NCI-H748 treated with DMSO at 0.1 percent for 48 hours (cell line): ENCODE data around the gene HIBCH.
"Not testable (repeated sequence)": the region's sequence is repeated elsewhere in the genome, so short reads cannot be mapped to it uniquely, and the experiment has no call there.

Source experiments
- DNase-seq: peaks from one replicate; lab custom pipeline; 2025; lab: John Stamatoyannopoulos, UW

The HIBCH gene

DNA sequence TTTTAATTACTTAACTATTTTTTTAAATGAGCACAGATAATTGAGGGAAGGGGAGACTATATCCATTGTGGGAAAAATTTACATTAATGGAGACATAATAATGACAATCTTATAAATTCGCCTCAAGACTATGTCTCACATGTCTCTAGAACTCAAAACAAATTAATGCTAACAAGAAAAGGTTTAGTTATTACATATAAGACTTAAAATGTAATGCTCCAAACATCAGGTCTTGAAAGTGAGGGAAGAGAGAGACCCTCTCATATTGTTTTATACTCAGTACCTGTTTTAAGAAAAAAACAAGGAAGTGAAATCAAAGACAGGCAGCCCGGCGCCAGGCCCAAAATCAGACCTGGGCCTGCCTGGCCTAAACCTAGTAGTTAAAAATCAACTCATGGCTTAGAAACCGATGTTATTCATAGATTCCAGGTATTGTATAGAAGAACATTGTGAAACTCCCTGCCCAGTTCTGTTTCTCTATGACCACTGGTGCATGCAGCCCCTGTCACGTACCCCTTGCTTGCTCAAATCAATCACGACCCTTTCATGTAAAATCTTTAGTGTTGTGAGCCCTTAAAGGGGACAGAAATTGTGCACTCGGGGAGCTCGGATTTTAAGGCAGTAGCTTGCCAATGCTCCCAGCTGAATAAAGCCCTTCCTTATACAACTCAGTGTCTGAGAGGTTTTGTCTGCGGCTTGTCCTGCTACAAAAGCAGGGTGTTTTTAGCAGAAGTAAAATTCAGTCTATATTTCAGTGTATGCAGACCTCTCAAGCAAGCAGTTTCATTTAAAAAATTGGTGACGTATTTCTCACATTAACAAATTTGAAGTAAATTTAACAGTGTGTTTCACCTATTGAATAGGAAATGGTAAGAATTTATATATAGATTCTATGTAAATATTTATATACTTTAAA lies 161.8 kb downstream of the HIBCH start:
- not testable (repeated sequence) for DNase-seq

DNA sequence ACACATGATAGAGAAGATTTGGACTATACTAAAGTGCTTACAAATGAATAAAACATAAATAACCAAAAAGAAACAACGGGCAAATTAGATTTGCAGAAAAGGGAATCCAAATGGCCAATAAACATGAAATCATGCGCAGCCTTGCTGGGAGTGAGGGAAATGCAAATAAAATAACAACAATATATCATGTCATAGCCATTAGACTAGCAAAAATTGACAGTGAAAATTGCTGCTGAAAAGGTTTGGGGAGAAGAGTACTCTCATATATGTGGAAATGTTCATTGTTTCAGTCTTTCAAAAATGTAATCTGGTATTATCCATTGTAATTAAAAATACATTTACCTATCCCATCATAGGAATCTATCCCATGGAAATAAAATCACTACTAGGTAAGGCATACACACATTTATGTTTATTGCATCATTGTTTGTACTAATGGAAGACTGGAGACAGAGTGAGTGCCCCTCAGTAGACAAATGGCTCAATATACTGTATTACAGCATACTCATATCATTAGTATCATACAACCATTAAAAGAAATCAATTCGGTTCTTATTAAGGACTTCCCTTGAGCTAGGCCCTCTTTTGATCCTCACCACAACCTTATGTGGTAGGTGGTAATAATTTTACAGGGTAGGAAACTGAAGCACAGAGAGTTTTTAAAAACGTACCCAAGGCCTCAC lies 163.0 kb downstream of the HIBCH start:
- DNase-seq, result no peak
